Measurements from ENCODE around the gene NAT8L.

Gene NAT8L

GRCh38 chr4:2046031-2046961 lies 12.8 kb upstream of the NAT8L start:
- DNase-seq = no peak

- DNase-seq = no peak
Observed at GRCh38 chr4:2047031-2047660, 12.0 kb upstream of the NAT8L start.

GRCh38 chr4:2047781-2048581 lies 11.1 kb upstream of the NAT8L start:
- no peak for DNase-seq

GRCh38 chr4:2048831-2049230 lies 10.3 kb upstream of the NAT8L start:
- no peak for DNase-seq

- DNase-seq = no peak
Observed at GRCh38 chr4:2049381-2049780, 9.7 kb upstream of the NAT8L start.

- DNase-seq = no peak
Observed at GRCh38 chr4:2049811-2050210, 9.3 kb upstream of the NAT8L start.

GRCh38 chr4:2051086-2051485 lies 8.0 kb upstream of the NAT8L start:
- no peak for DNase-seq

- no peak for DNase-seq
Observed at GRCh38 chr4:2054217-2054616, 4.9 kb upstream of the NAT8L start.

- DNase-seq = no peak
Observed at GRCh38 chr4:2057382-2058065, 1.6 kb upstream of the NAT8L start.

GRCh38 chr4:2058264-2059045 lies 672 bp upstream of the NAT8L start:
- DNase-seq = no peak

- DNase-seq = no peak
Observed at GRCh38 chr4:2059726-2060602, 837 bp downstream of the NAT8L start.

- DNase-seq = no peak
Observed at GRCh38 chr4:2060611-2061185, 1.6 kb downstream of the NAT8L start.

- DNase-seq = no peak
Observed at GRCh38 chr4:2061186-2062131, 2.3 kb downstream of the NAT8L start.

GRCh38 chr4:2062168-2062807 lies 3.2 kb downstream of the NAT8L start:
- DNase-seq = no peak

GRCh38 chr4:2062808-2063524 lies 3.8 kb downstream of the NAT8L start:
- DNase-seq = no peak

GRCh38 chr4:2063557-2064275 lies 4.6 kb downstream of the NAT8L start:
- no peak for DNase-seq

GRCh38 chr4:2064276-2064991 lies 5.3 kb downstream of the NAT8L start:
- no peak for DNase-seq

Data from stimulated activated naive CD4-positive, alpha-beta T cell treated with Interleukin-2 at 50 U/mL for 16 hours (primary cell).